ENCODE results near the gene NEXN. TPM values are rescaled to one million over a fixed set of nuclear protein-coding genes. Genes with fewer than 3 reads are reported as not detected.

NEXN gene
- total RNA-seq, 4 donors from 2014 or later = 0.76 to 34.1 (median 8.2) TPM

GRCh38 chr1:77945345-77945744, 56.9 kb downstream of the NEXN start:
- no peaks in the 10 kb centered on the region for H3K9me3 ChIP-seq
- H3K4me3 ChIP-seq = no peak overlapping the region
- H3K36me3 ChIP-seq = peaks cover 0 to 97% (median 21%) of the 10 kb centered on the region in 3 donors
- no peaks in the 10 kb centered on the region for H3K27me3 ChIP-seq
- DNase-seq = no peak
- peaks cover 0 to 9% (median 5%) of the 10 kb centered on the region in 3 donors for H3K4me1 ChIP-seq
- TF ChIP-seq CTCF (IDR thresholded peaks at IDR 0.05) (no peak), POLR2A (IDR thresholded peaks at IDR 0.05) (no peak)
- no peak overlapping the region for H3K27ac ChIP-seq
- intact Hi-C loops (cut with DNase I) = no loop called here
- WGBS, 2 donors = 95 to 98% methylated on average over 2 of the region's 2 CpGs

DNA sequence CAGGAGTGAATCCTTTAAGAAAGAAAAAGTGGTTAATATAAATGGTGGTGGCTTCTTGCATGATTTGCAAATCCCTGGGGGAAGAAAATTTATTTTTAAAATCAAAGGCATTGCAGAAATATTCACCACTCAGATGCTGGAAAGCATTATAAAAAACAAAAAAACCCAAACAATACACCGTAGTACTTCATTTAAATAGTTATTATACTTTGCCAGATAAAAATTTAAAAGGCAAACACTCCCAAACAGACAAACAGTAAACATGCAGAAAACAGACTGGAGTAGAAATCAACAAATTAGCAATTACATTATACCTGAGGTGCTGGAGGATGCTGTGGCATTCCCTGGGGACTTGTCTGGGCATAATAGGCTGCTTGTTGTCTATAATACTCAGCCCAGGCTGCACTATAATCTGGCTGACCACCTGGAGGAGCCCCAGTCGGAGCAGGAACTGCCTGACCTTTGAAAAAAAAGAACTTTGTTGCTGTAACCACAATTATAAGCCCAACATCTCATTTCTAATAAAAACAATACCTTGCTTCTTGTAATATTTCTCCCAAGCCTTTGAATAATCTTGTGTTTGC, 60.5 kb downstream of the NEXN start:
- Histone ChIP-seq H3K9me3 (no peaks in the 10 kb centered on the region), H3K36me3 (peaks cover 8 to 97% (median 28%) of the 10 kb centered on the region in 3 donors), H3K27me3 (no peaks in the 10 kb centered on the region), H3K4me1 (peaks cover 0 to 12% (median 5%) of the 10 kb centered on the region in 3 donors), H3K4me3 (no peak overlapping the region), H3K27ac (no peak overlapping the region)
- DNase-seq = no peak
- 35 to 56% methylated on average over 2 of the region's 2 CpGs for WGBS, 2 donors
- intact Hi-C loops (cut with DNase I) = no loop called here
- TF ChIP-seq CTCF (IDR thresholded peaks at IDR 0.05) (no peak), POLR2A (IDR thresholded peaks at IDR 0.05) (no peak)

GRCh38 chr1:77950873-77951272, 62.4 kb downstream of the NEXN start:
- intact Hi-C loops (cut with DNase I) = no loop called here
- Histone ChIP-seq H3K27ac (no peak overlapping the region), H3K27me3 (no peaks in the 10 kb centered on the region), H3K4me1 (peaks cover 0 to 12% (median 5%) of the 10 kb centered on the region in 3 donors), H3K4me3 (no peak overlapping the region), H3K9me3 (no peaks in the 10 kb centered on the region), H3K36me3 (peaks cover 8 to 97% (median 35%) of the 10 kb centered on the region in 3 donors)
- no peak for DNase-seq
- TF ChIP-seq CTCF (IDR thresholded peaks at IDR 0.05) (no peak), POLR2A (IDR thresholded peaks at IDR 0.05) (no peak)

GRCh38 chr1:77951328-77951727, 62.9 kb downstream of the NEXN start:
- no peaks in the 10 kb centered on the region for H3K27me3 ChIP-seq
- H3K9me3 ChIP-seq = no peaks in the 10 kb centered on the region
- no peak overlapping the region for H3K4me3 ChIP-seq
- WGBS, 2 donors = 100% methylated on average over 1 of the region's 1 CpG
- TF ChIP-seq POLR2A (IDR thresholded peaks at IDR 0.05) (no peak), CTCF (IDR thresholded peaks at IDR 0.05) (no peak)
- no peak overlapping the region for H3K27ac ChIP-seq
- intact Hi-C loops (cut with DNase I) = no loop called here
- H3K4me1 ChIP-seq = peaks cover 0 to 12% (median 5%) of the 10 kb centered on the region in 3 donors
- H3K36me3 ChIP-seq = peaks cover 8 to 97% (median 39%) of the 10 kb centered on the region in 3 donors
- DNase-seq = no peak

- TF ChIP-seq CTCF (IDR thresholded peaks at IDR 0.05) (no peak), POLR2A (IDR thresholded peaks at IDR 0.05) (no peak)
- intact Hi-C loops (cut with DNase I) = no loop called here
Observed at GRCh38 chr1:77953907-77954306, 65.5 kb downstream of the NEXN start.

More at GRCh38 chr1:77953907-77954306, 65.5 kb downstream of the NEXN start:
- Histone ChIP-seq H3K27ac (no peak overlapping the region), H3K9me3 (no peaks in the 10 kb centered on the region), H3K27me3 (no peaks in the 10 kb centered on the region), H3K4me1 (peaks cover 0 to 11% (median 3%) of the 10 kb centered on the region in 3 donors), H3K36me3 (peaks cover 14 to 97% (median 46%) of the 10 kb centered on the region in 3 donors), H3K4me3 (no peak overlapping the region)
- no peak for DNase-seq
- 93 to 96% methylated on average over 3 of the region's 3 CpGs for WGBS, 2 donors
